HG03378 (cell line): ENCODE results near the gene SSTR3.
A peak's percentile ranks its signal among the peaks of the same experiment; 100 is the strongest.

Source experiments
- ATAC-seq: cut with Tn5 transposase; IDR thresholded peaks from one replicate; pipeline ENCODE4 v1.9.1; 2021; ENCODE audit warnings: mild to moderate bottlenecking, moderate library complexity; ENCODE audit not compliant: unreplicated experiment

The SSTR3 gene

GRCh38 chr22:37169947-37170688 lies 42.2 kb downstream of the SSTR3 start:
- ATAC-seq, result no peak

- ATAC-seq, result no peak
These were observed 42.9 kb downstream of the SSTR3 start for GRCh38 chr22:37169406-37169805.

- ATAC-seq, result no peak
These were observed 44.2 kb downstream of the SSTR3 start for GRCh38 chr22:37167981-37168647.

- ATAC-seq, result no peak
These were observed 44.9 kb downstream of the SSTR3 start for GRCh38 chr22:37167176-37167980.

- no peak for ATAC-seq
These were observed 45.6 kb downstream of the SSTR3 start for GRCh38 chr22:37166675-37167066.

GRCh38 chr22:37165940-37166674 lies 46.2 kb downstream of the SSTR3 start:
- ATAC-seq, result no peak

GRCh38 chr22:37165066-37165465 lies 47.2 kb downstream of the SSTR3 start:
- ATAC-seq, result no peak

- ATAC-seq, result no peak
These were observed 47.8 kb downstream of the SSTR3 start for GRCh38 chr22:37164505-37164887.

GRCh38 chr22:37163575-37164504 lies 48.4 kb downstream of the SSTR3 start:
- peak; percentile 31 for ATAC-seq

- no peak for ATAC-seq
These were observed 49.2 kb downstream of the SSTR3 start for GRCh38 chr22:37163096-37163489.

GRCh38 chr22:37162221-37163095 lies 49.8 kb downstream of the SSTR3 start:
- ATAC-seq, result peak; percentile 50

GRCh38 chr22:37161443-37161842 lies 50.8 kb downstream of the SSTR3 start:
- ATAC-seq, result no peak

GRCh38 chr22:37160027-37160426 lies 52.2 kb downstream of the SSTR3 start:
- no peak for ATAC-seq

- ATAC-seq, result no peak
These were observed 53.4 kb downstream of the SSTR3 start for GRCh38 chr22:37158963-37159290.

- ATAC-seq, result no peak
These were observed 54.6 kb downstream of the SSTR3 start for GRCh38 chr22:37157516-37158285.

GRCh38 chr22:37156686-37157435 lies 55.4 kb downstream of the SSTR3 start:
- no peak for ATAC-seq

- ATAC-seq, result no peak
These were observed 56.3 kb downstream of the SSTR3 start for GRCh38 chr22:37155971-37156370.
